ENCODE results near the gene CLTCL1. TPM values are rescaled to one million over a fixed set of nuclear protein-coding genes. Genes with fewer than 3 reads are reported as not detected.

Gene CLTCL1
- polyA plus RNA-seq, 1 donor, result 2.2 TPM

GRCh38 chr22:19232623-19233022 lies 58.9 kb downstream of the CLTCL1 start:
- no peaks in the 10 kb centered on the region for H3K9me3 ChIP-seq (ENCODE audit: control insufficient read depth, low read depth, low read length)
- no peak overlapping the region for H3K4me3 ChIP-seq (ENCODE audit: low read length)
- 68% methylated on average over 2 of the region's 2 CpGs for WGBS (ENCODE audit: insufficient coverage, low lambda C conversion rate)
- no peaks in the 10 kb centered on the region for H3K27me3 ChIP-seq (ENCODE audit: control insufficient read depth, insufficient read depth, low read length)
- H3K4me1 ChIP-seq (ENCODE audit: control insufficient read depth, insufficient read depth, low read length), result no peaks in the 10 kb centered on the region
- DNase-seq, result no peak
- peaks cover 2% of the 10 kb centered on the region for H3K36me3 ChIP-seq (ENCODE audit: control insufficient read depth, insufficient read depth, low read length)
- H3K27ac ChIP-seq (ENCODE audit: low read length), result no peak overlapping the region

GRCh38 chr22:19231986-19232385 lies 59.5 kb downstream of the CLTCL1 start:
- H3K4me1 ChIP-seq (ENCODE audit: control insufficient read depth, insufficient read depth, low read length), result no peaks in the 10 kb centered on the region
- no peak overlapping the region for H3K4me3 ChIP-seq (ENCODE audit: low read length)
- no peaks in the 10 kb centered on the region for H3K27me3 ChIP-seq (ENCODE audit: control insufficient read depth, insufficient read depth, low read length)
- H3K36me3 ChIP-seq (ENCODE audit: control insufficient read depth, insufficient read depth, low read length), result peaks cover 2% of the 10 kb centered on the region
- WGBS (ENCODE audit: insufficient coverage, low lambda C conversion rate), result no CpG with 5 or more reads among the region's 3 CpGs
- no peak for DNase-seq
- H3K27ac ChIP-seq (ENCODE audit: low read length), result no peak overlapping the region
- no peaks in the 10 kb centered on the region for H3K9me3 ChIP-seq (ENCODE audit: control insufficient read depth, low read depth, low read length)

GRCh38 chr22:19229600-19229999 lies 61.9 kb downstream of the CLTCL1 start:
- DNase-seq, result no peak
- Histone ChIP-seq H3K36me3 (ENCODE audit: control insufficient read depth, insufficient read depth, low read length) (peaks cover 4% of the 10 kb centered on the region), H3K9me3 (ENCODE audit: control insufficient read depth, low read depth, low read length) (no peaks in the 10 kb centered on the region), H3K27ac (ENCODE audit: low read length) (no peak overlapping the region), H3K4me3 (ENCODE audit: low read length) (no peak overlapping the region), H3K4me1 (ENCODE audit: control insufficient read depth, insufficient read depth, low read length) (no peaks in the 10 kb centered on the region), H3K27me3 (ENCODE audit: control insufficient read depth, insufficient read depth, low read length) (no peaks in the 10 kb centered on the region)
- WGBS (ENCODE audit: insufficient coverage, low lambda C conversion rate), result no CpG with 5 or more reads among the region's 2 CpGs

- H3K27ac ChIP-seq (ENCODE audit: low read length), result no peak overlapping the region
- H3K36me3 ChIP-seq (ENCODE audit: control insufficient read depth, insufficient read depth, low read length), result peaks cover 4% of the 10 kb centered on the region
- DNase-seq, result no peak
- H3K4me1 ChIP-seq (ENCODE audit: control insufficient read depth, insufficient read depth, low read length), result no peaks in the 10 kb centered on the region
- H3K4me3 ChIP-seq (ENCODE audit: low read length), result no peak overlapping the region
- H3K27me3 ChIP-seq (ENCODE audit: control insufficient read depth, insufficient read depth, low read length), result no peaks in the 10 kb centered on the region
- H3K9me3 ChIP-seq (ENCODE audit: control insufficient read depth, low read depth, low read length), result no peaks in the 10 kb centered on the region
- no CpG with 5 or more reads among the region's 4 CpGs for WGBS (ENCODE audit: insufficient coverage, low lambda C conversion rate)
These were observed 63.3 kb downstream of the CLTCL1 start for GRCh38 chr22:19228179-19228578.

GRCh38 chr22:19226428-19226827 lies 65.1 kb downstream of the CLTCL1 start:
- Histone ChIP-seq H3K27ac (ENCODE audit: low read length) (no peak overlapping the region), H3K4me1 (ENCODE audit: control insufficient read depth, insufficient read depth, low read length) (no peaks in the 10 kb centered on the region), H3K4me3 (ENCODE audit: low read length) (no peak overlapping the region), H3K27me3 (ENCODE audit: control insufficient read depth, insufficient read depth, low read length) (no peaks in the 10 kb centered on the region), H3K36me3 (ENCODE audit: control insufficient read depth, insufficient read depth, low read length) (peaks cover 4% of the 10 kb centered on the region), H3K9me3 (ENCODE audit: control insufficient read depth, low read depth, low read length) (no peaks in the 10 kb centered on the region)
- no peak for DNase-seq

GRCh38 chr22:19225560-19225959 lies 66.0 kb downstream of the CLTCL1 start:
- no peak overlapping the region for H3K27ac ChIP-seq (ENCODE audit: low read length)
- no peaks in the 10 kb centered on the region for H3K4me1 ChIP-seq (ENCODE audit: control insufficient read depth, insufficient read depth, low read length)
- no peak overlapping the region for H3K4me3 ChIP-seq (ENCODE audit: low read length)
- WGBS (ENCODE audit: insufficient coverage, low lambda C conversion rate), result no CpG with 5 or more reads among the region's 3 CpGs
- no peaks in the 10 kb centered on the region for H3K27me3 ChIP-seq (ENCODE audit: control insufficient read depth, insufficient read depth, low read length)
- H3K36me3 ChIP-seq (ENCODE audit: control insufficient read depth, insufficient read depth, low read length), result peaks cover 6% of the 10 kb centered on the region
- H3K9me3 ChIP-seq (ENCODE audit: control insufficient read depth, low read depth, low read length), result no peaks in the 10 kb centered on the region
- no peak for DNase-seq

- no peaks in the 10 kb centered on the region for H3K27me3 ChIP-seq (ENCODE audit: control insufficient read depth, insufficient read depth, low read length)
- 92% methylated on average over 2 of the region's 7 CpGs for WGBS (ENCODE audit: insufficient coverage, low lambda C conversion rate)
- H3K27ac ChIP-seq (ENCODE audit: low read length), result no peak overlapping the region
- no peaks in the 10 kb centered on the region for H3K4me1 ChIP-seq (ENCODE audit: control insufficient read depth, insufficient read depth, low read length)
- peaks cover 6% of the 10 kb centered on the region for H3K36me3 ChIP-seq (ENCODE audit: control insufficient read depth, insufficient read depth, low read length)
- DNase-seq, result no peak
- no peak overlapping the region for H3K4me3 ChIP-seq (ENCODE audit: low read length)
- no peaks in the 10 kb centered on the region for H3K9me3 ChIP-seq (ENCODE audit: control insufficient read depth, low read depth, low read length)
These were observed 66.5 kb downstream of the CLTCL1 start for GRCh38 chr22:19224985-19225384.

- H3K27me3 ChIP-seq (ENCODE audit: control insufficient read depth, insufficient read depth, low read length), result no peaks in the 10 kb centered on the region
- no peaks in the 10 kb centered on the region for H3K4me1 ChIP-seq (ENCODE audit: control insufficient read depth, insufficient read depth, low read length)
- WGBS (ENCODE audit: insufficient coverage, low lambda C conversion rate), result no CpG with 5 or more reads among the region's 5 CpGs
- peaks cover 6% of the 10 kb centered on the region for H3K36me3 ChIP-seq (ENCODE audit: control insufficient read depth, insufficient read depth, low read length)
- H3K4me3 ChIP-seq (ENCODE audit: low read length), result no peak overlapping the region
- DNase-seq, result no peak
- H3K9me3 ChIP-seq (ENCODE audit: control insufficient read depth, low read depth, low read length), result no peaks in the 10 kb centered on the region
- no peak overlapping the region for H3K27ac ChIP-seq (ENCODE audit: low read length)
These were observed 67.0 kb downstream of the CLTCL1 start for GRCh38 chr22:19224557-19224956.

GRCh38 chr22:19223617-19224016 lies 67.9 kb downstream of the CLTCL1 start:
- no peaks in the 10 kb centered on the region for H3K4me1 ChIP-seq (ENCODE audit: control insufficient read depth, insufficient read depth, low read length)
- DNase-seq, result no peak
- H3K36me3 ChIP-seq (ENCODE audit: control insufficient read depth, insufficient read depth, low read length), result peaks cover 6% of the 10 kb centered on the region
- no CpG with 5 or more reads among the region's 6 CpGs for WGBS (ENCODE audit: insufficient coverage, low lambda C conversion rate)
- no peaks in the 10 kb centered on the region for H3K9me3 ChIP-seq (ENCODE audit: control insufficient read depth, low read depth, low read length)
- no peak overlapping the region for H3K4me3 ChIP-seq (ENCODE audit: low read length)
- H3K27me3 ChIP-seq (ENCODE audit: control insufficient read depth, insufficient read depth, low read length), result no peaks in the 10 kb centered on the region
- no peak overlapping the region for H3K27ac ChIP-seq (ENCODE audit: low read length)

- Histone ChIP-seq H3K36me3 (ENCODE audit: control insufficient read depth, insufficient read depth, low read length) (peaks cover 4% of the 10 kb centered on the region), H3K4me3 (ENCODE audit: low read length) (no peak overlapping the region), H3K27me3 (ENCODE audit: control insufficient read depth, insufficient read depth, low read length) (no peaks in the 10 kb centered on the region), H3K27ac (ENCODE audit: low read length) (no peak overlapping the region), H3K4me1 (ENCODE audit: control insufficient read depth, insufficient read depth, low read length) (no peaks in the 10 kb centered on the region), H3K9me3 (ENCODE audit: control insufficient read depth, low read depth, low read length) (no peaks in the 10 kb centered on the region)
- WGBS (ENCODE audit: insufficient coverage, low lambda C conversion rate), result no CpG with 5 or more reads among the region's 9 CpGs
- DNase-seq, result no peak
These were observed 68.4 kb downstream of the CLTCL1 start for GRCh38 chr22:19223110-19223509.

- Histone ChIP-seq H3K27ac (ENCODE audit: low read length) (no peak overlapping the region), H3K4me1 (ENCODE audit: control insufficient read depth, insufficient read depth, low read length) (no peaks in the 10 kb centered on the region), H3K4me3 (ENCODE audit: low read length) (no peak overlapping the region), H3K36me3 (ENCODE audit: control insufficient read depth, insufficient read depth, low read length) (peaks cover 4% of the 10 kb centered on the region), H3K27me3 (ENCODE audit: control insufficient read depth, insufficient read depth, low read length) (no peaks in the 10 kb centered on the region), H3K9me3 (ENCODE audit: control insufficient read depth, low read depth, low read length) (no peaks in the 10 kb centered on the region)
- DNase-seq, result no peak
- 92% methylated on average over 2 of the region's 11 CpGs for WGBS (ENCODE audit: insufficient coverage, low lambda C conversion rate)
These were observed 69.1 kb downstream of the CLTCL1 start for GRCh38 chr22:19222242-19223005.
